ENCODE results near the gene SH3D19. TPM values are rescaled to one million over a fixed set of nuclear protein-coding genes. Genes with fewer than 3 reads are reported as not detected.
A peak's percentile ranks its signal among the peaks of the same experiment; 100 is the strongest.

Gene SH3D19, protein sequence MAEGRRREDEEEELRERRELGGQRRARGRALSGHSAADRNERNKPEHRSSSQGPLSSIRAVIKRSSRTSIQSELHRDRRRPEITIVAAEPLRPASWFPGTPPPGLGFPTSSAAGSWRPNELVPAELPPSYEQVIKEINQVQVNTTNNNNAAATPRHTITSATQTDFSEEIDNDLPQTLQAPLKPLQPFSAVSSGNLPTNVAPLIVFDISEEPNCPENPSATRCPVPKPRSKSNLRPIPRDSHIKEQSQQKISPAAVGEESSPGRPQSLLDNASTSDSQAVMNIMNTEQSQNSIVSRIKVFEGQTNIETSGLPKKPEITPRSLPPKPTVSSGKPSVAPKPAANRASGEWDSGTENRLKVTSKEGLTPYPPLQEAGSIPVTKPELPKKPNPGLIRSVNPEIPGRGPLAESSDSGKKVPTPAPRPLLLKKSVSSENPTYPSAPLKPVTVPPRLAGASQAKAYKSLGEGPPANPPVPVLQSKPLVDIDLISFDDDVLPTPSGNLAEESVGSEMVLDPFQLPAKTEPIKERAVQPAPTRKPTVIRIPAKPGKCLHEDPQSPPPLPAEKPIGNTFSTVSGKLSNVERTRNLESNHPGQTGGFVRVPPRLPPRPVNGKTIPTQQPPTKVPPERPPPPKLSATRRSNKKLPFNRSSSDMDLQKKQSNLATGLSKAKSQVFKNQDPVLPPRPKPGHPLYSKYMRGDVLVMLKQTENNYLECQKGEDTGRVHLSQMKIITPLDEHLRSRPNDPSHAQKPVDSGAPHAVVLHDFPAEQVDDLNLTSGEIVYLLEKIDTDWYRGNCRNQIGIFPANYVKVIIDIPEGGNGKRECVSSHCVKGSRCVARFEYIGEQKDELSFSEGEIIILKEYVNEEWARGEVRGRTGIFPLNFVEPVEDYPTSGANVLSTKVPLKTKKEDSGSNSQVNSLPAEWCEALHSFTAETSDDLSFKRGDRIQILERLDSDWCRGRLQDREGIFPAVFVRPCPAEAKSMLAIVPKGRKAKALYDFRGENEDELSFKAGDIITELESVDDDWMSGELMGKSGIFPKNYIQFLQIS
- 100 to 1,000 TPM in 2 of 3 donors, 10 to 100 TPM in 1; 97.5 to 140 (median 102) TPM for total RNA-seq
- long read RNA-seq, donor 1, full-length matches to known transcripts = 22 of 80 reads
- long read RNA-seq, donor 1, partial matches to known transcripts = 22 of 80 reads
- long read RNA-seq, donor 1, other reads (novel, unspliced or antisense) = 36 of 80 reads
- long read RNA-seq, donor 2, partial matches to known transcripts = 7 of 13 reads
- long read RNA-seq, donor 2, other reads (novel, unspliced or antisense) = 6 of 13 reads

DNA sequence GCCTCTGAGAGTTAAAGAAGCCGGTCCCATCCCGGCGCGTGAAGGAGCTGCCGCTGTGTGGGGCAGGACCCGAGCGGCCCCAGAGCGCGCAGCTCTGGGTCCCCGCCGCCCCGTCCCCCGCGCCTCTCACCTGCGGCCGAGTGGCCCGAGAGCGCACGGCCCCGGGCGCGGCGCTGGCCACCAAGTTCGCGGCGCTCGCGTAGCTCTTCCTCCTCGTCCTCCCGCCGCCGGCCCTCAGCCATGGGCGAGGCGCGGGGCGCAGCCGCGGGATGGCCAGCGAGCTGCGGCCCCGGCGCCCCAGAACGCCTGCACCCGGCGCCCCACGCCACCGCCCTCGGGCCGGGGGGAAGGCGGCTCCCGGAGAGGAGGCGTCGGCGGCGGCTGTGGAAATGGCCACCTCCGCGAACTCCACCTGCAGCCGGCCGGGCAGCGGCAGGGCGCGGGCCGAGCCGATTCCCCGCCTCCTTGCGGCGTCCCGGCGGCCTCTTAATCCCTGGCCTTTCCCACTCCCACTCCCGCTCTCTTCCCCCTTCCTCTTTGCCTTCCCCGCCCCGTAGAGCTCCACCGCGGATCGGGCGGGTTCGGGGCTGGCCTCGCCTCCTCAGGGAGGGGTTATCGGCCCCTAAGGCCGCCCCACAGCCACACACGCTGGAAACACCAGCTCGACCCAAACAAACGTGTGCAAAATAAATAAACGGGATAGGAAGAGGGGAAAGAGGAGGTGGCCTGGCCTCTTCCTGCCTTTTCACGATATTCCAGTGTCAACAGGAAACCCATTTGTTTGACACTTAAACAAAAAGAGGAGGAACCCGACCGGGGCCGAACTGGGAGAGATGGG is at the start of gene SH3D19:
Gene SH3D19 (minus strand): TSS at position 495 of the 838 bp plus-strand sequence. CDS start 253 bp downstream, at position 242.
- Histone ChIP-seq H3K9me3 (no peaks in the 10 kb centered on the region), H3K36me3 (ENCODE audit: low read depth) (no peaks in the 10 kb centered on the region), H3K4me1 (ENCODE audit: low read depth) (peaks cover 52% of the 10 kb centered on the region), H3K4me3 (peak within 1 kb of the TSS; percentile 78)
- peak; percentile 84 to 91 (median 90) for DNase-seq
- ATAC-seq = peak; percentile 87
- TF ChIP-seq, protein P1, sequence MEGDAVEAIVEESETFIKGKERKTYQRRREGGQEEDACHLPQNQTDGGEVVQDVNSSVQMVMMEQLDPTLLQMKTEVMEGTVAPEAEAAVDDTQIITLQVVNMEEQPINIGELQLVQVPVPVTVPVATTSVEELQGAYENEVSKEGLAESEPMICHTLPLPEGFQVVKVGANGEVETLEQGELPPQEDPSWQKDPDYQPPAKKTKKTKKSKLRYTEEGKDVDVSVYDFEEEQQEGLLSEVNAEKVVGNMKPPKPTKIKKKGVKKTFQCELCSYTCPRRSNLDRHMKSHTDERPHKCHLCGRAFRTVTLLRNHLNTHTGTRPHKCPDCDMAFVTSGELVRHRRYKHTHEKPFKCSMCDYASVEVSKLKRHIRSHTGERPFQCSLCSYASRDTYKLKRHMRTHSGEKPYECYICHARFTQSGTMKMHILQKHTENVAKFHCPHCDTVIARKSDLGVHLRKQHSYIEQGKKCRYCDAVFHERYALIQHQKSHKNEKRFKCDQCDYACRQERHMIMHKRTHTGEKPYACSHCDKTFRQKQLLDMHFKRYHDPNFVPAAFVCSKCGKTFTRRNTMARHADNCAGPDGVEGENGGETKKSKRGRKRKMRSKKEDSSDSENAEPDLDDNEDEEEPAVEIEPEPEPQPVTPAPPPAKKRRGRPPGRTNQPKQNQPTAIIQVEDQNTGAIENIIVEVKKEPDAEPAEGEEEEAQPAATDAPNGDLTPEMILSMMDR (IDR thresholded peaks at IDR 0.05) = no peak
- intact Hi-C loops (cut with DNase I, micrococcal nuclease) = no loop called here

DNA sequence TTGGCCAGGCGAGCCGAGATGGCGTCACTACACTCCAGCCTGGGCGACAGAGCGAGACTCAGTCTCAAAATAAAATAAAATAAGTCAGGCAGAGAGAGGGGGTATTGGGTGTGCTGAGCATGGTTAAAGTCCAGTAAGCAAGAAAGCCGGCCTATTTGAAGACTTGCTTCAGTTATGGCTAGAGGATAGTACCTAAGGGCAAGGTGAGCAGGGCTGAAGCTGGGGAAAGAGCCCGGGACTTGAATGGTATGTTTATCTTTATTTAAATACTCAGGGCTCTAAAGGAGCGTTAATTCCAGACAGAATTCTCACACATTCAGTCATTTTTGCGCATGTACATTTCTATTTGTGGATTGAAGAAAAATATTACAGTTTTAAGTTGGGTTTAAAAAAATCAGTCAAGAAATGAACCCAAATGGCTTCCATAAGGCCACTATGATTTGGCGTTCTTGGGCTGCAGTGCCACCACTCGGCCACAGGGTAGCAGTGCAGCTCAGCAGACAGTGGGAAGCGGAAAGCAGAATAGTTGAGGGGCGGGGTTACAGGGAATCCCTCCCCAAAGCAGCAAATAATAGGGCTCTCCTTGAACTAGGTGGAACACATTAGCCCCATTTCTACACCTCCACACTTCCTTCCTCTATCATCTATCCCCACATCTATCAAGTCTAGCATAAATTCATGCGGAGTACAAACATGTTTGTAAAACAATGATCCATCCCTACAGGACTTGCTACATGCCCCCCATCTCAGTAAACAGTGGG is 37.2 kb upstream of the SH3D19 start:
- DNase-seq (peak; percentile 71 to 90 (median 86)), ATAC-seq (peak; percentile 97)
- Histone ChIP-seq H3K4me3 (no peak overlapping the region), H3K36me3 (ENCODE audit: low read depth) (no peaks in the 10 kb centered on the region), H3K9me3 (no peaks in the 10 kb centered on the region), H3K4me1 (ENCODE audit: low read depth) (no peaks in the 10 kb centered on the region)
- intact Hi-C loops (cut with DNase I, micrococcal nuclease) = loop anchor here in 1 of 2 donors (10.0 kb wide), 1 partner anchor 78 kb away; no protein-coding TSS in a partner anchor
- TF ChIP-seq, protein P1 (IDR thresholded peaks at IDR 0.05) = peak; percentile 90

DNA sequence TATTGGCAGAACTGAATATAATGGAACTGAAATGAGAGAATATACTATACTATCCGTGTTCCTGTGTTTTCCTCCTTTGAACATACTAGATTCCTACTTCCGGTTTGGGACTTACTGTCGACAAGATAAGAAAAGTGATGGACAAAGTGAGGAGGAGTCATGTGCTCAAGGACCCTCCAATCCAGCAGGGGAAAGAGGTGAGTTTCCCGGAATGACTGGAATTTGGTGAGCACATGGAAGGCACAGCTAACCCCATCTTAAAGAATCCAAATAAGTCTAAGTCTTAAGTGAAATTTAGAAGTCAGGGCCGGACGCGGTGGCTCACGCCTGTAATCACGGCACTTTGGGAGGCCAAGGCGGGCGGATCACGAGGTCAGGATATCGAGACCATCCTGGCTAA is 36.6 kb upstream of the SH3D19 start:
- no peaks in the 10 kb centered on the region for H3K9me3 ChIP-seq
- no peaks in the 10 kb centered on the region for H3K4me1 ChIP-seq (ENCODE audit: low read depth)
- intact Hi-C loops (cut with DNase I, micrococcal nuclease) = loop anchor here in 1 of 2 donors (10.0 kb wide), 1 partner anchor 77 kb away; no protein-coding TSS in a partner anchor
- ATAC-seq = no peak
- no peak for DNase-seq
- TF ChIP-seq, protein P1 (IDR thresholded peaks at IDR 0.05) = no peak
- no peak overlapping the region for H3K4me3 ChIP-seq
- H3K36me3 ChIP-seq (ENCODE audit: low read depth) = no peaks in the 10 kb centered on the region

DNA sequence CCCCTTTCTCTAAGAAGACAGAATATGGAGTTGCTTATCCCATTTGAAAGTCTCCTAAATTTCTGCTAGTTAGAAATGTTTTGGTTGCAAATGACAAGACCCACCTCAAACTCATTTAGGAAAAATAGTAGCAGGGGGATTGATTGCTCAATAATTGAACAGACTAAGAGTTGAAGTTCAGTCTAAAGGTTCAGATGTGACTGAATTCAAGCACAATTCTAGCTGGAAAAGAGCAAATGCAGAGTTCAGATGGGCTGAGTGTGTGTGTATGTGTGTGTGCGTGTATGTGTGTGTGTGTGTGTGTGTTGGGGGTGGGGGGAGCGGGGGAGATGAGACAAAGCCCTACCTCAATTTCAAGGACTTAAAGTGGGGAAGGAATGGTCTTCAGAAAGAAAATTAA is 35.7 kb upstream of the SH3D19 start:
- no peak for DNase-seq
- Histone ChIP-seq H3K36me3 (ENCODE audit: low read depth) (no peaks in the 10 kb centered on the region), H3K9me3 (no peaks in the 10 kb centered on the region), H3K4me1 (ENCODE audit: low read depth) (no peaks in the 10 kb centered on the region), H3K4me3 (no peak overlapping the region)
- TF ChIP-seq, protein P1 (IDR thresholded peaks at IDR 0.05) = no peak
- intact Hi-C loops (cut with DNase I, micrococcal nuclease) = loop anchor here in 1 of 2 donors (10.0 kb wide), 1 partner anchor 76 kb away; no protein-coding TSS in a partner anchor
- ATAC-seq = no peak
